GM19438 (cell line): ENCODE measurements around the gene SGO2.
"Not testable (repeated sequence)": the region's sequence is repeated elsewhere in the genome, so short reads cannot be mapped to it uniquely, and the experiment has no call there.

ENCODE experiments used
- ATAC-seq: cut with Tn5 transposase; IDR thresholded peaks from one replicate; pipeline ENCODE4 v1.9.1; 2021; ENCODE audit warnings: low read depth; ENCODE audit not compliant: unreplicated experiment

SGO2 gene

DNA sequence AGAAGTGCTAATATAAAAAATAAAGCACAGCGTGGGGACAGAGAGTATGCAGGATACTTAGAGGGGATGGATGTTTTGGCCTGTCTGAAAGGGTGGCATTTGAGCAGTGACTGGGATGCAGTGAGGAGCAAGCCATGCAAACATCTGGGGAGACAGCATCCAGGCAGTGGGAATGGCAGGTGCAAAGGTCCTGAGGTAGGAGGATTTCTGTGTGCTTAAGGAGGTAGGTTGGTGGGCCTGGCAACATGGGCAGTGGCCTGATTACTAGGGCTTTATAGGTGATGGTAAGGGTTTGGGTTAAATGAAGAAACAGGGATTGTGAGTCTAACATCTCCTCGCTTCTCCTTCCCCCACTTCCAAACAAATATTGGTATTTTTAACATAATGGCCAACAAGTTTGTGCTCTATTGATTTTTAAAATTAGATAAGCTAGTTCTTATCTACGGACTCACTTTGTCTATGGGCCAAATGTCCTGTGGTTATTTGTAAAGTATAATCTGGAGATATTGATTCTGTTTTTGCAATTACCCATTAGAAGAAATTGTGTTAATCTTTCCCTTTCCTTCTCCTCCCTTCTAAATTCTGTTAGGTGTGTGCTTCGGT lies 62.2 kb downstream of the SGO2 start:
- ATAC-seq, result no peak

DNA sequence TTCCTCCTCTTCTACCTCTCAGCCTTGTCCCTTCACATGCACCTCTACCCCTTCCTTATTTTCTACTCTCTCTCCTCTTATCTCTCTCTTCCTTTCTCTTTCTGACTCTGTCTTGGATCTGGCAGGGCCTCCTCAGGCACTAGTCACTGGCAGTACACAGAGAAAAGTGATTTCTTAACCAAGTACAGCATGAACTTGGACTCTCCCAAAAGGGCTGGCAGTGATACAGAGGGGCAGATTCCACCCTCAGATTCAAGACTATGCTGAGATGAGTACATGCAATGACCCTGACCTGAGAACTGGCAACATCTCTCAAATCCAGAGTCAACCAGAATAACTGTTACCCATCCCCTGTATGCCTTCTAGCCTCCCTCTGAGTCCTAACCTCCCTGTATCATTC lies 64.1 kb downstream of the SGO2 start:
- ATAC-seq, result no peak

DNA sequence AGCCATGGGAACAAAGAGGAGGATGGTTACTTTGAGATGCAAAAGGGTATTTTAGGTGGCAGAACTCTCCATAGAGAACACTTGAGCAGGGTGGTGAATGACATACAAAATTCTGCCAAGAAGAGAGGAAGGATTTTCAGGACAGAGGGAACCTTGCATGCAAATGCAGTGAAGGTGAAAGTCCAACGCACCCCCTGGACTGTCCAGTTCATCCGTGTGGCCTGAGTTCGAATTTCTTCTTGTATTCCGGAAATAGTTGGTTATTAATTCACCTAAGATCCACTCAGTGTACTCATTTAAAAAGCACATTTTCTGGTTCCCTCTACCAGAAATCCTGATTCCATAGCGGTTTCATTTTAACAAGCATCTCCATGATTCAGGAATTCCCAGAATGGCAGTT lies 65.3 kb downstream of the SGO2 start:
- ATAC-seq, result no peak

DNA sequence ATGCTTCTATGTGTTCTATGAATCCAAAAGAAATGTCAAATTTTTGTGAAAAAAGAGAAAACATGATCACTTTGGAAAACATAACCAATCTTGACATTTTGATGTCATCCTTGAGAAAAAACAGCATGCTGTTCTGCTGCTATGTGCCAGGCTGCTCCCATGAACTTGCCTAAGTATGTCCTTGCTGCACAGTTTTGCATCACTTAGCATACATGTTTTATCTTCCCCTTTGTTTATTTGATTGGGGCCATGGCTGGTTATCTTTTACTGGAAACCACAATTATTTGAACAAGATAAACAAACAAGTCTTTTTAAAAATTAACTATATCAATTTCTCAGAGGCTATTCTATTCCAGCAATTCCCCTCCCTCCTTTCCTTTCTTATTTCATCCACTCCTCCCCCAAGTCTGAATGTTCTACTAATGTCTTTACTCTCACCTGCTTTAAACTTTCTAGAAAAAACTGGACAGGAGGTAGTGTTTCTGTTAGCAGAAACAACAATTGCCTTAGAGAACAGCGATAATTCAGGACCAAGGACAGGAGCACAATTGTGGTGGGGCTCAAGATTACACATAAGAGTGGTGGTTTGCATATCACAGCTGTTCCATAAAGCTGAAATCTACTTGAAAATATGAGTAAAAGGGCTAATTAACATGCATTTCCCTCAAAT lies 66.5 kb downstream of the SGO2 start:
- no peak for ATAC-seq

DNA sequence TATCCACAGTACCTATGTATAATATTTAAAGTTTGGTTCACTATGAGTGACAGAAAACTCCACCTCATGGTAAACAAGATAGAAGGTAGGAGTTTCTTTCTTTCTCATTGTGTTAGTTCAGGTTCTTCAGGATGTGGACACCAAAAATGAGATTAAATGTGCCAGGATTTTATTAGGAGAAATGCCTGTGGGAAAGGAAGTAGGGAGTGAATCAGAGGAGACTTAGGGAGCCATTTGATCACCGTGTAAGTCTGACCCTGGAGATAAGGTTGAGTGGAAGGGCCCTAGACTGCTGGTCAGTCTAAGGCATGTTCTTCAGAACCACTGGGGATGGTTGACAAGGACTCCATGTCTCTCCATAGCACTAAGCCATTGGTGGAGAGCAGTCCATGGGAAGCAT lies 67.9 kb downstream of the SGO2 start:
- no peak for ATAC-seq

DNA sequence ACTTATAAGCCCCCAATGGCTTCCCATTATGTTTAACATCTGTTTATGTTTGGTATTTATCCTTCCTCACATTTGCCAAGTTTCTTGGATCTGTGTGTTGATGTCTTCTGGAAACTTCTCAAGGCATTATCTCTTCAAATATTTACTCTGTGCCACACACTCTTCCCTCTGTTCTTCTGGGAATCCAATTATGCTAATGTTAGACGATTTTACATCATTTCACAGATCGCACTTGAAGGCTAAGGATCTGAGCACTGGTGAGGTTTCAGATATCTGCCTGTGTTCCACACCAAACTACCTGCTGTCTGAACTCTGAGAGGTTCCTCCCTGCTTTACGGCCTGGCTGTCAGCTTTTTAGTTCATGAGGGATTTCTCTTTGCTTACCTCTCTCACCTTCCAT lies 69.9 kb downstream of the SGO2 start:
- no peak for ATAC-seq

DNA sequence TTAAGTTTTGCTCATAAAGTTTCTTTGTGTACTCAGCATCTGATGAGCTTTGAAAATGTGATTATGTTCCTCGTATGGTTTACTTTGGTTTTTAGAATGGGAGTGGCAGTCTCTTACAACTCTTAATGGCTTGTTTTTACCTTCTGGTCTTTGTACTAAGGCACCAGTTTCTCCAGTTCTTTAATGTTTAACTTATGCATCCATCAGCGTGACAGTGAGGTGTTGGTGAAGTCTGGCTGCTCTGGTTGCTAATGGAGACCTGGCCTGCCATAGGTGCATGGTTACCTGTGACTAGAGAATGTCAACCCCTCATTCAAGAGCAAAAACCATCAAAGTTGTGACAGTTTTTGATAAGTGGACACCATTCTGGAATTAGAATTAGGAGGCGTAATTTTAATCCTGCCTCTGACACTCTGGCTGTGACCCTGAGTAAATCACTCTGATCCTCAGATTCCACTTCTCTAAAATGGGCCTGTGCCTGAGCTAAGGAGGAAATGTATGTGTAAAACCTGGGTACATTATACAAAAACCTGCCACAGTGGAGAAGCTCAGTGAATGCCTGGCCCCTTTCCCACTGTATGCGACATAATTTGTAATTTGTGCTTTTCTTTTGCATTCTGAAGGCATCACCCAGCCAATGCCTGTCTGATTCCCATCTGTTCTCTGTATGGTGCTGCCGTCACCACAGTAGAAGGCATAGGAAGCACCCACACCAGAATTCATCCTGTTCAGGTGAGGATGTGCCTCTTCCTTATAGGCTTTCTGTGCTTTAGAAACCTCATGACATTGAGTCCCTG lies 71.0 kb downstream of the SGO2 start:
- ATAC-seq, result no peak

DNA sequence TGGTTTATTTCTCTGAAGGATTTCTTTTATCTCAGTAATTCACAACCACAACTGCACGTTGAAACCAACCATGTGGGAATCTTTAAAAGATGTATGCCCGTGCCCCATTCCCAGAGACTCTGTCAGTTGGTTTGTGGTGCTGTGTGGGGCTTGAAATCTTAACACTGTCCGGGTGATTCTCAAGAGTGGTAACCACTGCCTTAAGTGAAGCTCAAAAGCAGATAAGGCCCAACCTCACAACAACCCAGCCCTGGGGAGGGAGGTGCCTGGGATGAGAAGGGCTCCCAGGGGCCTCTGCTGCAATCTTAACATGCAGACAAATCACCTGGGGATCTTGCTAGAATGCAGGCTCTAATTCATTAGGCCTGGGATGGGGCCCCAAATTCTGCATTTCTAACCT lies 73.2 kb downstream of the SGO2 start:
- no peak for ATAC-seq

DNA sequence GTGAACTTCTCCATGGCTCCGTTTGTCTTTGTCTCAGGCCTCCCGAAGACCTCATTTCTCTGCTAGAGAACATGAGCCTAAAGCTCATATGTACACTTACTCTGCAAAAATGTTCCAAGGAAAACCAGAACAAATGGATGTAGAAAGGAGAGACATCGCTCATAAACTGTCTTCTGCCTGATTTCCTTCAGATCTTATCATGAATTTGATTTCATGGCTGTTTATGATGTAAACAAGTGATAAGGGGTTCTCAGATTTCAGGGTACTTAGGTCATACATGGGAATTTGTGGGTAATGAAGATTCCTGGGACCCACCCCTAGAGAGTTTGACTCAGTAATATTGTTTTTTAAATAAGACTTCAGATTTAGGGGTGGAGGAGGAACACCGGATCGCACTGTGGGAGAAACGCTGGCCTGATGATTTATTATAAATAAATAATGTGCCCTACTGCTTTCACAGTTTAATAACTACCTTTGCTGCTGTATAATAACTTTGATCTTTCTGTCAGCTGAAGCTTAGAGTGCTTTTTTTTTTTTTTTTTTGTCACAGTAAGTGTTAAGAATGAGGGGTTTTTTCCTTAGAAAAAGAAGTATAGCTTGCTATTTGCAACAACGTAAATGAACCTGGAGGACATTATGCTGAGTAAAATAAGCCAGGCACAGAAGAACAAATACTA lies 74.7 kb downstream of the SGO2 start:
- ATAC-seq, result no peak

DNA sequence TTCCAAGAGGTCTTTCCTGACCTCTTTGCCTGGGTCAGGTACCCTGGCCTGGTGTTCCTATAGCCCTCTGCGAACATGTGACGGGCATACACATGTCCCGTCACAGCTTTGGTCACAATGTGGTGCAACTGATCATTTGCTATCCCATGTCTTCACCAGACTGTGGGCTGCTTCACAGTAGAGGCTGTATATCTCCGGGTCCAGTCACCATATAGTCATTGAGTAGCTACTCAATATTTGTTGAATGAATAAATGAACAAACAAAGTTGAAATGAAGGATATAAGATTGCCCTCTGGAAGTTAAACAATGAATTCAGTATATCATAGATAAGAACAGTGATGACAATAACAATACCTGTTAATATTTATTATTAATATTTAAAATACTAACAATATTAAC lies 76.6 kb downstream of the SGO2 start:
- no peak for ATAC-seq

DNA sequence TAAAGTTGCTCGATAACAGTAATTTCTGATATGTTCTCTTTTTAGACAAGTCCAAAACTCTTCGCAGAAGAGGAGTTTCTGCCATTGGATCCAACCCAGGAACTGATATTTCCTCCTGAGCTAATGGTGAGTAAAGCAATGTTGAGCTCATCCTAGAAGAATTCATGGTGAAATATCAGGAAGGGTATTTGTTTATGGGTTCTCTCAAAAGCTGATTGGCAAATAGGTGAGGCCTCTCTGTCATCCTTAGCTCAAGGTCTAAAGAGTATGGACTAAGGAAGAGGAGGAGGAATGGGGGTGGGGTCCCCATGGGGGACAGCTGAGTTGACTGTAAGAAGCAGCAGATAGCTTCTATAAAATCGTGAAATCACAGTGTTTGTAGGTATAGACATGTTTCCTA lies 78.0 kb downstream of the SGO2 start:
- ATAC-seq, result no peak

DNA sequence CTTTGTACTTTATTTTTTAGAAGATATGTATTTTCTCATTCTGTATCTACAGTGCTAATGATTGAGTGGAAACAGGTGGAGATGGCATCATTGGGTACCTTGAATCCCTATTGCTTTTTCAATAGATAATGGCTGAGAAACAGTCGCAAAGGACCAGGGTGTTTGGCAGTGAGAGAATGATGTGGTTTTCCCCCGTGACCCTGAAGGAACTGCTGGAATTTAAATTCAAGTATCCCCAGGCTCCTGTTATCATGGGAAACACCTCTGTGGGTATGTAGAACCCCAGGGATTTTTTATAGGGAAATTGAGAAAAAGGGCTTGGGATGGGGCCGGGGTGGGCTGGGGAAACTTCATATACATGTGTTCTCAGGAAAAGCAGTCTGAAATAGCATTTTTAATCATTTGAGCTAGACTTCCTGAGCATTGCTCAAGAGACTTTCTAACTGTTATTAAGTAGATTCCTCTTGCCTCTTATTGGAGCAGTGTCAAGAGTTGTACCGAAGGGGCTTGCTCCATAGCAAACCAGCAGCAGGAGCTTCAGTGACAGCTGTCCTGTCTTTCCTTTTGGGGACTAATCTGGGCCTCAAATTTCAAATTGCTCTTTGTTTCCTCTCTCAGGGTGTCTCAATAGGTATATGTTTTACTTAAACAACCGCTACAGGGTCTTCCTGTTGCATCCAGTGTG lies 78.7 kb downstream of the SGO2 start:
- no peak for ATAC-seq

DNA sequence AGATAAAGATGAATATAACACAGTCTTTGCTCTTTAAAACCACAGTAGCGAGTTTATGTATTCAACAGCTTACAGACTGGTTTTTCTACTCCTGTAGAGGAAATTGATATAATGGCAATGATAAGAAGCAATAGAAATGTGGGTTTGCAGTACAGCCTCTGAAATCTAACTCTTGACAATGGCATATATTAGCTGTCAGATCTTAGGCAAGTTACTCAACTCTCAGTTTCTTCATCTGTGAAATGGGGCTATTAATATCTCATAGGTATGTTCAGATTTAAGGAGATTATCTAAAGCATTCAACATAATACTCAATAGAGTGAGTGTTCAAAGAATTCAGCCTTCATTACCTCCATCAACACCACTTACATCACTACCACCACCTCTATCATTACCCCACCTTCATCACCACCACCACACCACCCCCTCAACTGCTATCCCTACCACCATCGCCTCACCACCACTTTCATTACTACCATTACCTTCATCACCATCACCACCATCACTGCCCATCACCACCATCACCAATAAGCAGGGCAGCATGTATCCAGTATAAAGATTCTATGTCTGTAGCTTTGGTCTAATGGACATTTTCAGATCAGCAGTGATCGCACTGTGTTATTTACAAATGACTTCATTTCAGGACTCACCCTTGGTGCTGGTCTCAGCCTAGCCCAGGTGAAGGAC lies 82.5 kb downstream of the SGO2 start:
- no peak for ATAC-seq

DNA sequence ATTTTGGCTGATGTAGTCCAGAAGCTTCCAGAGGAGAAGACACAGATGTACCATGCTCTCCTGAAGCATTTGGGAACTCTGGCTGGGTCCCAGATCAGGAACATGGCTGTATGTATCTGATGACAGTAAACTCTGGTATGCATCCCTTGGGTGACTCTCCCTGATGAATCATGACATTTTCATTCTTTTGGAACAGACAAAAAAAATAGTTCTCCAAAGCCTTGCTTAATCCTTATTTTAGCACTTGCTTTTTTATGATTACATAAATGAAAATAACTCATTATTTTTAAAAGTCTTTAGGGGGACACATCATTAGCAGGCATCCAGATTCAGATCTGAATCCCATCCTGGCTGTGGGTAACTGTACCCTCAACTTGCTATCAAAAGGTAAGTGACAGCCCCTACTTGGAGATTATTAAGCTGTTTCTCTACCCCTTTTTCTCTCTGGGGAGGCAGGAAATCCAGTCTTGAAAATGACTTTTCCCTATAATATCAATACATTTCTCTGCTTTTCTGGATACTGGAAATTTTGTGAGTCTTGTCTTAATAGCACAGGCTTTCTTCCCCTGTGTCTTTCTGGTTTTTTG lies 83.1 kb downstream of the SGO2 start:
- ATAC-seq, result no peak

DNA sequence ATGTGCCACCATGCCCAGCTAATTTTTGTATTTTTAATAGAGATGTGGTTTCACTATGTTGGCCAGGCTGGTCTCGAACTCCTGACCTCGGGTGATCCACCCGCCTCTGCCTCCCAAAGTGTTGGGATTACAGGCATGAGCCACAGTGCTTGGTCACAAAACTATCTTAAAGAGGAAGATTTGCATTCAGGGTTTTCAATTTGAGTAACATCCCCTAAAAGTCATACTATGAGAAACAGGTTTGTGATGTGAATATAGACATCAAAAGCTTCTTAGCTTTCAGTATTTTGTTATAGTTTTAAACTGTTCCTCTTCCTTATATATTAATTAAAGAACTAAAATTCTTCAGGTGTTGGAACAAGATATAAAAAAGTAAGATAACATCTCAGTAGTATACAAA lies 84.2 kb downstream of the SGO2 start:
- not testable (repeated sequence) for ATAC-seq

DNA sequence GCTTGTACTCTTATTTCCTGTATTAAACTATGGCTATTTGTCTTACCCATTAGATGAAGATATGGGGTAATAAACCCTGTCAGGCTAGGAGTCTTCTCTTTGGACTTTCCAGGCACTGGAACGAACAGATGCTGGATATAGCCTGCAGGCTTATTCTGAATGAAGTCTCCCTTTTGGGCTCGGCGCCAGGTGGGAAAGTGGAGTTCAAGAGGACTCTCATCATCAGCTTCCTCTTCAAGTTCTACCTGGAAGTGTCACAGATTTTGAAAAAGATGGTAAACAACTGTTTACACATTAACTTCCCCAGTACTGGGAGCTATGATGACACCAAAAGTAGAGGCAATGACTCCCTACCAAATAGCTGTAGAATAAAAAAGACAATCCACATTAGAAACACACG lies 87.7 kb downstream of the SGO2 start:
- ATAC-seq, result no peak

DNA sequence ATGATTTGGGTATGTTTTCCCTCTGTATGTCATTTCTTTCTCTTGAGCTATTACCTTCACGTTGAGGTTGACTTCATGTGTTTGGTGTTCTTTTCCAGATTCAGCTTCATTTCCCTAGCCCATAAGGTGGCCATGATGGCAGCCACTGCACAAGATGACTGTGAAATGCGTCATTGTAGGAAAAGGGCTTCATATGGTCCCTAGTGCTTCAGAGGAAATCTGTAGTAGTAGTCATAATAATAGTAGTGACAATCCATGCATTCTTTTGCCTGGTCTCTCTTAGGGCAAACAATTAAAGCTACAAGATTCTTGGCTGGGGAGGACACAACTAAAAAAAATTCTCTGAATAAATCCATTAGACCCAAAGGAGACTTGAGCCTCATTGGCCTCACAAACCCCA lies 88.2 kb downstream of the SGO2 start:
- ATAC-seq, result no peak

DNA sequence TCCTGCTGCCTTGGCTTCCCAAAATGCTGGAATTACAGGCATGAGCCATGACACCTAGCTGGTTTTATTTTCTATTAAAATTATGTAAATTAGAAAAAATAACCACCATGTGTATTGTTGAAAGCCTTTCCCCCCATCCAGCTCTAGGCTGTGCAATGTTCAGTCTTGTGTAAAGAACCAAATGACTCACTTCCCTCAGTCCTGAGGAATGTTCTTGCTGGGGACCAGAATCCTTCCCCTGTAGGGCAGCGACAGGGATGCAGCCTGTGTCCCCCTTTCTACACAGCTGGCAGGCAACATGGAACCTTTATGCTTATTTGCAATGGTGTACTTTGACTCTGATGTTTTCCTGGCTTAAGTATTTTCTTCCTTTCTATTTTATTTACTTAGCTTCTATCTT lies 89.2 kb downstream of the SGO2 start:
- ATAC-seq, result peak; percentile 40

DNA sequence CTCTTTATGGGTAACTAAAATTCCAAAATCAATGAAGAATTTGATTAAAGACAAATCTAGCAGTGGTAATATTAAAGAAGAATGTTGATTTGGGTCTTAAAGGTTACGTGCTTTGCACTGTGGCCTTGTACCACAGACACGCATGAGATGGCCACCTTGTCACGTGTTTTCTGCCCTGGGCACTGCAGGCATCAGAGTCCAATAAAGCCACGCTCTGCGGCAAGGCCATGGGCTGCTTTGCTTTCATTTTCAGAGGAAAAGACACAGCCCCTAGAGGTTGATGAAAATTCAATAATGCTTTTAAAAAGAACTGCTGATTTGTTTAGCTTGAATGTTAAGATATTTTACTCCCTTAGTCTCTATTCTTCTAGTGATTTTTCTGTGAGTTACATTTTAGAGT lies 90.2 kb downstream of the SGO2 start:
- ATAC-seq, result peak; percentile 59

DNA sequence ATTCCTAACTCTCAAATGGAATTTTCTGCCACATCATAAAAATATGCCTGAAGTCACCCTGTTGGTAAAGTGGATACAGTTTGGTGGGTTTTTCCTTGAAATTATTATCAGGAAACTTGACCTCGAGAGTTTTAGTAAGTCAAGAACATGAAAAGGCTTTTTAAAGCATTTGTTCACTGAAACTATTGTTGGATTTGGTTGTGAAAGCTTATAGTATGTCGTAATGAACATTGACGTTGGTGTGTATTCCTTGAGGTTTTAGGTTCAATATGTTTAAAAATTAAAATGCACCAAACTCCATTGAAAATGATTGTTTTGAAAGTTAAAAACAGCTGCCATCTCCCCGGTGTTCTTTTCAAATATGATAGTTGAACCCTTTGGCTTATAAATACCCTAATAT lies 90.6 kb downstream of the SGO2 start:
- ATAC-seq, result no peak
